Erythroblast (primary cell): ENCODE data around the gene PDF.

Experiments used
- GATA1 ChIP-seq: IDR thresholded peaks from 2 replicates; pipeline ENCODE4 v1.6.1; 2011; ENCODE audit warnings: low read depth, mild to moderate bottlenecking, control low read depth, low read length, moderate library complexity
- POLR2A ChIP-seq: IDR thresholded peaks from 2 replicates; pipeline ENCODE4 v1.6.1; 2011; ENCODE audit warnings: mild to moderate bottlenecking, low read length

GRCh38 chr16:69322343-69322742 lies 8.0 kb downstream of the PDF start:
- TF ChIP-seq POLR2A = no peak
- no peak for TF ChIP-seq GATA1
